Activated CD8-positive, alpha-beta memory T cell treated with anti-CD3 and anti-CD28 coated beads, Interleukin-2, amount 50 U/mL, for 4 hours (primary cell): Measurements from ENCODE around the gene PDE8B.
"Not testable (repeated sequence)": the region's sequence is repeated elsewhere in the genome, so short reads cannot be mapped to it uniquely, and the experiment has no call there.

Experiments used
- DNase-seq: peaks from one replicate; pipeline ENCODE4 v3.0.0-alpha.2; 2020

The PDE8B gene

DNA sequence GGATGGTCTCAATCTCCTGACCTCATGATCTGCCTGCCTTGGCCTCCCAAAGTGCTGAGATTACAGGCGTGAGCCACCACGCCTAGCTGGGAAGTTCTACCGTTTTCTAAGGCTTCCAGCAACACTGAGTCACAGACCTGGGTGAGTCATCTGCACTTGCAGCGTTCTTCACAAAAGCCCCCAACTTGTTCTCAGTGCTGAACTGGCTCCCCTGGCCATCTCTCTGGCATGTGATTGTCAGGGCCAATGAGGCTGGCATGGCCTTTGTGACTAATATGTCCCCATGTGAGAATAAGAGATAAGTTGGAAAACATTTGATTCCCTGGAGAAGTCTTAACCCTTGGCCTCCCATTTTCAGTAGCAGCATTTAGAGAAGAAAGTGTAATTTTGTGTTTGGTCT lies 157.3 kb downstream of the PDE8B start:
- DNase-seq, result no peak

- no peak for DNase-seq
Observed at GRCh38 chr5:77368367-77368766, 157.9 kb downstream of the PDE8B start.

DNA sequence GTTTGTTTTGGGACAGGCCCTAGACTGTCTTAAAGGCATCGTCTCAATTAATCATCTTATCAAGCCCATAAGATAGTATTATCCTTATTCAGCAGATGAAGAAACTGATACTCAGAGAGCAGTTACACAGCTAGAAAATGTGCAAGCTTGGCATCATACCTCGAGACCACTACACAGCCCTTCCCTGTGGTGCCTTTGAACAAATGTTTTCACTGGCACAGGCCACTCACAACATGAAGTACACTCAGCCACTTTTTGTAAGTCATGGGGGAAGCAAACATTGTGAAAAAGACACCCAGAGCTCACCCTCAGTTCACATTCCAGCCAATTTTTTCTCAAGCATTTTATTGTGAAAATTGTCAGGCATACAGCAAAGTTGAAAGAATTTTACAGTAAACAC lies 159.1 kb downstream of the PDE8B start:
- DNase-seq, result no peak

DNA sequence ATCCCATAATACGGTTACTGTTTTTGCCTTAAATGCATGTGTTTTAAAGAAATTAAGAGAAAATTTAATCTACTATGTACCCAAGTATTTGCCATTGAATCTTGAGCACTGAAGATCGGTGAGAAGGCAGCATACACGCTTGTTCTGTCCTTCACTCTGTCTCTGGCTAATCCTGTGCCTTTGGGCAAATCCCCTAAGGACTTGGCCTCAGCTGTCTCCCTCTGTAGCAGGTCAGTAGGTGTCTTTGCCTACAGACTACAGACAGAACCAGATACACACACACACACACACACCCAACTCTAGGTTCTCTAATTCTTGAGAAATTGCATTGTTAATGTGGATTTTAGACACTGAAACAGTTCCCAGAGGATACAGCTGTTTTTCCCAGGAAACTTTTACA lies 164.2 kb downstream of the PDE8B start:
- DNase-seq, result no peak

DNA sequence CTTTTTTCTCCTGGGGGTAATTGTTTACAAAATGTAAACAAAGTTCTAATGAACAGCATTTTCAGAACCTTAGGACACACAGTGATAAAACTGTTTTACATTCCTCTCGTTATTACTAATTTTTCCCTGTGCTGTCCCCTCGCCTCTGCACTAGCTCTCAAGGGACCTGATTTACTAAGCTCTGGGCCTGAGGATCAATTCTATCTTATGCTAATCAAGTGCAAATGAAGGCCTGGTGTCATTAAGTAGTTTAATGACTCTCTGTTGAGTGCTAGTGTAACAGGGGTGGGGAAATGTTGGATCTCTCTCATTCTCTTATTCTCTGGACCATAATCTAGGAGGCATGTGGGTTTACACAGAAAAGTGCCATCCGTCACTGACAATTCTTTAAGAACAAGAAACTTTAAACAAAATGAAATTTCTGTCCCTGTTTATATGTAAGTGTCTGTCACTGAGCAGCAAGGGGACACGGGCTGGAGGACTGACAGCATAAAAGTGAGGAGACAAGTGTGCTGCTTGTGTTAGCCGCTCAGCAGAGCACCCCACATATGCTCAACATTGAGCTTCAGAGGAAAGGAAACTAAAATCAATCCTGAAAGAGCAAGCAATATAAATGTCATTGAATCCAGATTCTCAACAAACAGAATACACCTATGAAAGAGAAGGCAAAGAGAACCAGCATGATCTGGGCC lies 166.3 kb downstream of the PDE8B start:
- DNase-seq, result no peak

DNA sequence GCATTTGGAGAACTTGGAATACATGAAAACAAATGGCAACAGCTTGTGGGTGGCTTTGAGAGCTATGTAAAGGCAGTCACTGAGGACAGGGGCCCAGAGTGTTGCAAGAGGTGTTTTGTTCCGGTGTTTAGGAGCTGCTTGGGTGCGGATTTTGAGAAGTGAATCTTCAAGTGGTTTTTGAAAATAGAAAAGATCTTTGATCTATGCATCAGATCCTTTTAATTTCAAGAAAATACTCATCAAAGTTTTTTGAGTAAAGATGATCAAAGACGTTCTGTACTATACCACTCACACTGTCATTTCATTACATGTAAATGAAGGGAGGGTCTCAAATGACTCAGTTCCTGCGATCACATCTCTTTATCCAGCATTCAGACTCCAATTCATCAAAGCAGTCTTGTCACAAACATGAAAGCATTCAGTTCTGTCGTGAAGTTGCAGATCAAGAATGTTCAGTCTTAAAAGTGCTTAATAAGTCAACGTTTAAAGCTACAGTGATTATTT lies 169.1 kb downstream of the PDE8B start:
- DNase-seq, result no peak

DNA sequence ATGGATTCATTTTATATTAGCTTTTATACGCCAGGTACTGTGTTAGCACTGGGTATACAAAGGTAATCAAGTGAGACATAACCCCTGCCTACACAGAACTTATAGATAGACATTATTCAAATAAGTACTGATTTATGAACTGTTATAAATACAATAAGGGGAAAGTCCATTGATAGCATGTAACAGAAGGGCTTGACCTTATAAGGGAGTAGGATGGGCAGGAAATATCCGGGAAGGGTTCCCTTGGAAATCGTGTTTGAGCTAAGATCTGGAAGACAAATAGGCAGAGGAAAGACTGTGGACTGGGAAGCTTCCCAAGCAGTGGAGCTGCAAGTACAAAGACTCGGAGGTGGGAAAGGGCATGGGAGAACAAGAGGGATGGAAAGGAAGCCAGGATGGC lies 170.2 kb downstream of the PDE8B start:
- DNase-seq, result no peak

- DNase-seq, result not testable (repeated sequence)
Observed at GRCh38 chr5:77383336-77383735, 172.9 kb downstream of the PDE8B start.

DNA sequence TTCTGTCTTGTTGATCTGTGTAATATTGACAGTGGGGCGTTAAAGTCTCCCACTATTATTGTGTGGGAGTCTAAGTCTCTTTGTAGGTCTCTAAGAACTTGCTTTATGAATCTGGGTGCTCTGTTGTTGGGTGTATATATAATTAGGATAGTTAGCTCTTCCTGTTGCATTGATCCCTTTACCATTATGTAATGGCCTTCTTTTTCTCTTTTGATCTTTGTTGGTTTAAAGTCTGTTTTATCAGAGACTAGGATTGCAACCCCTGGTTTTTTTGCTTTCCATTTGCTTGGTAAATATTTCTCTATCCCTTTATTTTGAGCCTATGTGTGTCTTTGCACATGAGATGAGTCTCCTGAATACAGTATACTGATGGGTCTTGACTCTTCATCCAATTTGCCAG lies 175.9 kb downstream of the PDE8B start:
- not testable (repeated sequence) for DNase-seq

GRCh38 chr5:77389746-77390145 lies 179.3 kb downstream of the PDE8B start:
- DNase-seq, result no peak

DNA sequence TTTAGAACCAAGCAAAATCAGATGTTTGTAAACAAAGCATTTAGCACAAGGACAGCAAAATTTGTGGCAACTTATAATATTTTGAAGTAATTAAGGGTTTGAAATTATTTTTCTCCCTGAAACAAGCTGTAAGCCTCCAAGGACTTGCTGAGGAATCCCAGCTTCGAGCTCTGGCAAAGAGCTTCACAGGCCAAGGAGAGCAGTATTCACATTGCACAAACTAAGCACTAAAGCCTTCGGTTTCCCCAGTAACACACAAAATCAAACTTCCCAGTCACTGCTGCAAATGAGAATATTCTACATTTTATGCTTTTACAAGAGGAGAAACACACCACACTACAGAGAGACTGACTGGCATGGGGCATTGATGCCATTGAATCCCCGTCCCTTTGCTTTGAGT lies 179.7 kb downstream of the PDE8B start:
- DNase-seq, result no peak

GRCh38 chr5:77390795-77391194 lies 180.3 kb downstream of the PDE8B start:
- DNase-seq, result no peak

GRCh38 chr5:77391240-77391765 lies 180.8 kb downstream of the PDE8B start:
- DNase-seq, result no peak

GRCh38 chr5:77394064-77394715 lies 183.7 kb downstream of the PDE8B start:
- no peak for DNase-seq

GRCh38 chr5:77396017-77396416 lies 185.5 kb downstream of the PDE8B start:
- DNase-seq, result no peak

DNA sequence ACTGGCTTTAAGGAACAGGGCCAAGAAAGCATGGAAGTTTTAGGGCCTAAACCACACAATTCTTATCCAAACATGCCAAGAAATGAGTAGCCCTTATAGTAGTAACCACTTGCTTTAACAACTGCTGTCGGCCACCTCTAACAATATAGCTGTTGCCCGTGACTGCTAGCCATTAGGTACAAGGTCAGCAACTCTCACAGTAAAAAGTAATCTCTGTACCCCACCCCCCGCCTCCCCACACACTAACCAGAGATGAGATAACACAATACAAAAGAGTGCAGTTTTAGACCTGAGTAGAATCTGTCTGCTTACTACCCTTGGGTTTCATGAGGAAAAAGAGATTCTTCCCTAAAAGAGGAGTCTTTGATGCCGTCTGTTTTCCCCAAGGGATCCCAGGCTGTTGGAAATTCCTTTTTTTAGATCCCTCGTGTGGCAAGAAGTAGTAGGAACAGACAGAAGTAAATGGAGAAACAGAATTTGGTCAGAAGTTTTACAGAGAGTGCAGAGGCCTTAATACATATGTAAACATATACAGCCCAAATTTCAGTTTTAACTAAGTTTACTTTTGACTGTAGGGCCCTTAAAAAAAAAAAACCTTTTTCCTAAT lies 187.3 kb downstream of the PDE8B start:
- DNase-seq, result no peak

GRCh38 chr5:77398458-77398857 lies 188.0 kb downstream of the PDE8B start:
- DNase-seq, result no peak

- no peak for DNase-seq
Observed at GRCh38 chr5:77398896-77399295, 188.4 kb downstream of the PDE8B start.

DNA sequence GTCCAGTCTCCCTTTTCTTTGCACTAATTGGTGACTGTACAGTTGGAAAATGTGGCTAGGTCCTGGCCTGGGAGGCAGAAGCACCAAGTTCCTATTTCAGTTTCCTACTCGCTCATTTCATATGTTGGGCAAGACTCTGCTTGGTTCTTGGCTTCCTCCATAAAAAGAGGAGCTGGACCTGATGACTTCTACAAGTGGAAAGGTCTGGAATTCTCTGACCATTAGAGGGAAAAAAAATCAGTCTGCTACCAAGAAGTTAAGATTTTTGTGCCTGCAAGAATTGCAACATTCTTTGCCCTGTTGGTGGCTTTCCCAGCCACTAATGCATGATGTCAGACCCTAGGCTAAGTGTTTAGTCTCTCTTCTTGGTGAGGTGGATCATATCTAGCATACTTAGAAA lies 190.2 kb downstream of the PDE8B start:
- DNase-seq, result no peak

DNA sequence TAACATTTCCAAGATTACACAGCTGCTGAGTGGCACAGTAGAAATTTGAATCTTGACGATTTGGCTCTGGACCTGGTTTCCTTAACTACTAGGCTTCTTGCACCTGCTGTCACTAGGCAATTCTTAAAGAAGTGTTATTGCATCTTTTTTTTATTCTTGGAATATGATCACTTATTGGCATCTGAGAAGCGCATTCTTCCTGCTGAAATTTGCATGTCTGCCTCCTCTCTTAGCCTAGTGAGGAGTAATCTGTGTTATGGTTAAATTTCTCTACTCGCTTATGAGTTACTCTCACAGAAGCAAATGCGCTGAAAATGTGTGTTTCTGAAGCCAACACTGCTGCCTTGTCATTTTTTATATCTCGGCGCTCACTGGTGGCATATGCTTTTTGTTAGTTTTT lies 192.3 kb downstream of the PDE8B start:
- DNase-seq, result no peak

DNA sequence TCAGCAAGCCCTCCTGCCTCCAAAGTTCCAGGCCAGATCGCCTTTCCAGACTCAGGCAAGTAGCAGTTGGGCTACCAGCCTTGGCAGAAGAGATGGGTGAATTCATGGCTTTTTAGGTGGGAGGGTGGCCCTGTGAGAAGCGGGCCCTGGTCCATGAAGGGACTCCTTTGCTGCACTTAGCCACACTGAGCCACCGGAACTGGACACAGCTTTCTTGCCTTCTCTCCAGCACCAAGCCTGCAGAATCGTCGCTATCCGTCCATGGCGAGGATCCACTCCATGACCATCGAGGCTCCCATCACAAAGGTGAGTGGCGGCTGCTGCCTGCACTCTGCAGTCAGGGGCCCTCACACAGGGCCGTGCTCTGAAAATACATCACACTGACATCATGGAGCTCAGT lies 196.7 kb downstream of the PDE8B start:
- DNase-seq, result no peak

DNA sequence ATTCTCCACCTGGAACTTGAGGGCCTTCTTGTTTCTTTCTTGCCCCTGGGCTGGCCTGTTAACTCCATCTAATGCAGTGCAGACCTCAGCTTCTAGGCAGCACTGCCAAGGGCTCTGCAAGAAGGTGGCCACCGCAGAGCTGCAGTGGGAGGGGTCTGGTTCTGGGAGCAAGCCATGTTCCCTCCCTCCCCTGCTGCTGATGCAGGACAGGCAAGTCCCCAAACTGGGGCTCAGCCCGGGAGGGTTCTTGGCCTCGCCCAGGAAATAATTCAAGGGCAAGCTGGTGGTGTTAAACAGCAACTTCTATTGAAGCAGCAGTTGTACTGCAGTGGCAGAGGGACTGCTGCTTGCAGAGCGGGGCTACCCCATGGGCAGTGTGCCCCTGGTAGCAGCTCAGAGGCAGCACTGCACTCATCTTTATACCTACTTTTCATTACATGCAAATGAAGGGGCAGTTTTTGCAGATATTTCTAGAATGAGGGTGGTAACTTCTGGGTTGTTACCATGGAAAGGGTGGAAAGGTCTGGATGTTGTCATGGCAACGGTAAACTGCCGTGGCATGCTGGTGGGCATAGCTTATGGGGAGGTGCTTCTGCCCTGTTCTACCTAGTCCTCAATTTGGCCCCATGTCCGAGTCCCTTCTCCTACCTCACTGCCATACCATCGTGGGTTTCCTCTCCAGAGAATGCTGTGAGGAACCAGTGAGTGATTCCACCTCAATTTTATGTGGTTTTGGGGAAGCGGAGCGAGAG lies 199.6 kb downstream of the PDE8B start:
- DNase-seq, result no peak

DNA sequence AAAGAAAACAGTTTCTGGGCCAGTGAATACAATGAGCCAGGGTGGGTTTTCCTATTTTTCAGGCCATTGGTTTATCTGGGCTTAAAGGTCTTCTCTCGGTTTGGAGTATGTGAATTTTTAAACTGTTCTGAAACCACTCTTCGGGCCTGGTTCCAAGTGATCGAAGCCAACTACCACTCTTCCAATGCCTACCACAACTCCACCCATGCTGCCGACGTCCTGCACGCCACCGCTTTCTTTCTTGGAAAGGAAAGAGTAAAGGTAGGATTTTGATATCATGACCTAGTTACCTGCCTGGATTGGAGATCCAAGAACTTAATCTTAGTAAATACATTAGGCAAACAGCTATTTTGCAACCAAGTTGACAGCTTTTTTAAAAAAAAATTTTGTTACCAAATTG lies 202.6 kb downstream of the PDE8B start:
- DNase-seq, result no peak
